Hematopoietic multipotent progenitor cell (in vitro differentiated cells): Measurements from ENCODE around the gene DMRTC1B. TPM values are rescaled to one million over a fixed set of nuclear protein-coding genes. Genes with fewer than 3 reads are reported as not detected.

ENCODE experiments used
- small RNA-seq: library from RNA; depleted of rRNA; stranded (forward); fragments of <200 nt; gene quantifications from one replicate; pipeline ENCODE3, GENCODE V24; 2012
- total RNA-seq: library from RNA; depleted of rRNA; stranded (reverse); fragments of >200 nt; gene quantifications from one replicate; pipeline ENCODE4 v1.2.3, GENCODE V29; 2012

Gene DMRTC1B
- total RNA-seq, 1 donor = 0.27 TPM

Small RNA genes within 50 kb of the gene (small RNA-seq; reads per million reads assigned to genes)
- gene RNU1-112P = 0.20 reads per million

Other genes with a start within 250 kb of the DMRTC1B start
- 19.9 TPM for gene HDAC8, start 204.0 kb upstream of the DMRTC1B start, total RNA-seq
- gene PHKA1, start 62.6 kb upstream of the DMRTC1B start, total RNA-seq = 4.8 TPM
- not detected for gene FAM236B, start 5.8 kb downstream of the DMRTC1B start, total RNA-seq
- not detected for gene FAM236D, start 31.3 kb downstream of the DMRTC1B start, total RNA-seq
- not detected for gene FAM236C, start 135.7 kb downstream of the DMRTC1B start, total RNA-seq
- gene FAM236A, start 161.3 kb downstream of the DMRTC1B start, total RNA-seq = not detected
- gene DMRTC1, start 166.9 kb downstream of the DMRTC1B start, total RNA-seq = not detected
- not detected for gene PABPC1L2B, start 226.0 kb downstream of the DMRTC1B start, total RNA-seq